ES-I3 (cell line): ENCODE results near the gene CCBE1.
"Not testable (repeated sequence)": the region's sequence is repeated elsewhere in the genome, so short reads cannot be mapped to it uniquely, and the experiment has no call there.

Source experiments
- H3K36me3 ChIP-seq: 2 replicates; pipeline ENCODE4 v1.6.1; 2013; ENCODE audit warnings: mild to moderate bottlenecking, low read length, control low read depth, moderate library complexity; ENCODE audit not compliant: insufficient read depth
- H3K4me1 ChIP-seq: 2 replicates; pipeline ENCODE4 v1.6.1; 2013; ENCODE audit warnings: mild to moderate bottlenecking, control low read depth, low read length; ENCODE audit not compliant: insufficient read depth
- H3K9ac ChIP-seq: 2 replicates; pipeline ENCODE4 v1.6.1; 2013; ENCODE audit warnings: low read depth, mild to moderate bottlenecking, low read length, moderate library complexity
- H3K9me3 ChIP-seq: 2 replicates; pipeline ENCODE4 v1.6.1; 2013; ENCODE audit warnings: mild to moderate bottlenecking, low read length, moderate library complexity; ENCODE audit not compliant: control insufficient read depth, insufficient read depth

CCBE1 gene

DNA sequence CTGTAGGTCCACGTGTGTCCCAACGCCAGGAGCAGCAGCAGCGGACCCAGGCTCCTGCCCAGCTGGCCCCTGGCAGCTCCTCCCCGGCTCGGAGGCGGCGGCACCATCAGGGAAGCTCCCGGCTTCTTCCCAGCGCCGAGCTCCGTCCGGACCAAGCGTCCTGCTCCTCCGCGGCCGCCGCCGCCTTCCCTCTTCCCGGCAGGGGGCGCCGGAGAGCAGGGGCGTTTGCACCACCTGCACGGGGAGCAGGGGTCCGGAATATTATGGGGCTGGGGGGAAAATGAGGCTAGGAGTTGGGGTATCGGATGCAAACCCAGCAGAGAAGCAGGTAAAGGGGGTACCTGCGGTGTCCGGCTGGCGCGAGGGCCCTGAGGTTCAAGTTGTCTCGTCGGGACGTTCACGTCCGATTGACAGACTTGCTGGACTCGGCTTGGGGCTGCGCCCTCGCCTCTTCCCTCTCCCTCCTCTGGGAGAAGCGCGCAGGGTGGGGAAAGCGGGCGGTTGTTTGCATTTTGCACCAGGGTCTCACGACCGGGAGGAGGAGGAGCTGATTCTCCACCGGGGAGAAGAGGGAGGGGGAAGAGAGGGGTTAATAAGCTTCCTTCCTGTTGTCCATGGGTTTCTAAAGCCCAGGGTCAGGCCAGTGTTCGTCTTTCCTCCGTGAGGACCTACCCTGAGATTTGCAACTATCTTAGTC, at the start of gene CCBE1:
Gene CCBE1, minus strand, starts transcription at position 188 of the 697 bp plus-strand sequence.
- Histone ChIP-seq H3K9me3 (no peaks in the 10 kb centered on the region), H3K4me1 (peaks cover 12% of the 10 kb centered on the region), H3K9ac (peak within 1 kb of the TSS; percentile 58), H3K36me3 (no peaks in the 10 kb centered on the region)

DNA sequence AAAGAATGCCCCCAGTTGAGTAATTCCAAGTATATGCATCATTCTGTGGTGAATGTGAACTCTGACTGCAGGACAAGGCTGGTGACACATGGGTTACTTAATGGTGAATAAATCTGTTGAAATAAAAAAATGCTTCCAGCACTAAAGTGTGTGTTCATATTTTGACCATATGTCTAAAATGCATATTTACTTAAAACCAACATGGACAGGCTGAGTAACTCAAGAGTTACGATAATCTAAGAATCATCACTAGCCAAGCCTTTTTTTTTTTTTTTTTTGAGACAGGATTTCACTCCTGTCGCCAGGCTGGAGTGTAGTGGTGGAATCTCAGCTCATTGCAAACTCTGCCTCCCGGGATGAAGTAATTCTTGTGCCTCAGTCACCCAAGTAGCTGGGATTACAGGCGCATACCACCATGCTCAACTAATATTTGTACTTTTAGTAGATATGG, 47.1 kb upstream of the CCBE1 start:
- H3K9me3 ChIP-seq: no peaks in the 10 kb centered on the region
- no peaks in the 10 kb centered on the region for H3K36me3 ChIP-seq
- H3K9ac ChIP-seq: no peak overlapping the region
- H3K4me1 ChIP-seq: no peaks in the 10 kb centered on the region

DNA sequence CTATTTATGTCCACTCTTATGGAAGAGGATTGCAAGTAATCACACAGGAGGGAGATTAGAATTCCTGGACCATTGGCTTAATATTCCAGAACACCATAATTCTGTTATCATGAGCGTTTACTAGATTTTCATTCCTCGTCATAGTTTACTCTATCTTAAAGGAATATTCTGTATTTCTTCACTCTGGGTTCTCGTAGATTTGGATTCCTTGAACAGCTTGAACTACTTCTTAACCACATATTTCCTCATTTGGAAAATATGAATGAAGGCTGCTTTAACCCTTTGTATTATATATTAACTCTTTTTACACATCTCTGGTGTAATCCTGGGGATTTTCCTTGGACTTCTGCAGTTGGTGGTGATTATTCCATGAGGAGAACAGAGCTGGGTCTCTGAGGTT, 46.3 kb upstream of the CCBE1 start:
- no peaks in the 10 kb centered on the region for H3K4me1 ChIP-seq
- H3K9ac ChIP-seq: no peak overlapping the region
- no peaks in the 10 kb centered on the region for H3K9me3 ChIP-seq
- no peaks in the 10 kb centered on the region for H3K36me3 ChIP-seq

DNA sequence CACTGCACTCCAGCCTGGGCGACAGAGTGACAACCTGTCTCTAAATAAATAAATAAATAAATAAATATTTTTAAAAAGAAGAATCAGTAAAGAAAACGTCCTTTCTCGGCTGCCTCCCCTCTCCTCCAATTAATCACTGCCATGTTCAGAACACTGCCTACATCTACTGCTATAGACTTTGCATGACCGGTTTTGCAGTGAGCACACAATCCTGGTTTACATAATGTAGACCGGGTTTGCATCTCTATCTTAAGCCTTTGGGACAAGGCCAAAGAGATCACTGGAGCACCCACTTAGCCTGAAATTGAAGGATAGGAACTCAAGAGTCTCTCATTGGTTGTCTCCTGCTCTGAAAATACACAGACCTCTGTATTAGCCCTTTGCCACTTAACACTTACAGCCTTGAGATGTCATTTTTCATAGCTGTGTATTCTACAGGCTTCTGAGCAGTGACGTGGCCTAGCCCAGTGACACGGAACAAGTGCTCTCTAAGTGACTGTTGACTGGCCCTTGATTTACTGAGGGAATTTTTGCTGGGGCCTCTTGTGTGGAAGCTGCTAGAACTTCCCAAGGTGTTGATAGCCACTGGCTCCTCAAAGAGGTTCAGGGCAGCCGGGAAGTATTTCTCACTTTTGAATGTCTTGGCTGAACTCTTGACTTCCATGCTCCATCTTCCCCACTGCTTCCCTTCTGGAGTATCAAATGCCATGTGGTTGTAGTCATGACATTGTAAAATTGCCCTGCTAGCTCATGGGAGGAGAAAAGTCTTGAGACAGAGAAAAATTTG, 45.3 kb upstream of the CCBE1 start:
- Histone ChIP-seq H3K36me3 (no peaks in the 10 kb centered on the region), H3K9me3 (no peaks in the 10 kb centered on the region), H3K9ac (no peak overlapping the region), H3K4me1 (no peaks in the 10 kb centered on the region)

DNA sequence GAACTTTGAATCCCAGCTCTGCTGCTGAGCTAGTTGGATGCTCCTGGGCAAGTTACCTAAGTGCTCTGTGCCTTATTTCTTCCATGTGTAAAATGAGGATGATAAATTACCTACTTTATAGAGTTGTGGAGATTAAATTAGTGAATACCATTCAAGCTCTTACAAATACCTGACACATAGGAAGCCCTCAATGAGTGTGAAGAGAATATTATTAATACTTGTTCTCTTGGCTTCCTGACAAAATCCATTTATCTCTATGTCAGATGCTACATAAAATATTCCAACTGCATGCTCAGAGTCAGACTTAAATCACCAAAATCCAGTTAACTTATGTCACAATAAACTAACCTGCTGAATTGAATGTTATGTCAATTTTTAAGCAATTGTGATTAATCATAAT, 42.9 kb upstream of the CCBE1 start:
- Histone ChIP-seq H3K36me3 (no peaks in the 10 kb centered on the region), H3K9ac (no peak overlapping the region), H3K4me1 (no peaks in the 10 kb centered on the region), H3K9me3 (no peaks in the 10 kb centered on the region)

DNA sequence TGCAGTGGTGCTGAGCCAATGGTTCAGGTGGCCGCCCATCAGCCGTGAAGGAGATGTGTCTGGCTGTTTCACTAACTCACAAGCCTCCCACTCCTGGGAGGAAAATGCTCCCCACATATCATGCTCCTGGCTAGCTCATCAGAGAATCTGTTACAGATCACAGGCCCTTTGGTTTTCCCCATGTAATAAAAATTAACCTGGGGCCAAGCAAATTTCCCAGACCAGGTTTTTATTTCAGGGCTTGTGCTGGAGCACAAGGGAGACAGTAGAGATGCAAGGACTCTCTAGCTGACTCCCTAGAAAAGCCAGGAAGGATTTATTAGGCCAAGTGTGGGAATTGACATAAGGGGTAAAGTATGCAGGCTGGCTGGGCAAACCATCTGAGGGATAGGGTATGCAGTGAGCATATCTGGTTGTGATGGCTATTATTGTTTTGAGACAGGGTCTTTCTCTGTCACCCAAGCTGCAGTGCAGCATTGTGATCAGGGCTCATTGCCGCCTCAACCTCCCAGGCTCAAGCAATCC, 40.6 kb upstream of the CCBE1 start:
- Histone ChIP-seq H3K9me3 (no peaks in the 10 kb centered on the region), H3K4me1 (no peaks in the 10 kb centered on the region), H3K9ac (no peak overlapping the region), H3K36me3 (no peaks in the 10 kb centered on the region)

DNA sequence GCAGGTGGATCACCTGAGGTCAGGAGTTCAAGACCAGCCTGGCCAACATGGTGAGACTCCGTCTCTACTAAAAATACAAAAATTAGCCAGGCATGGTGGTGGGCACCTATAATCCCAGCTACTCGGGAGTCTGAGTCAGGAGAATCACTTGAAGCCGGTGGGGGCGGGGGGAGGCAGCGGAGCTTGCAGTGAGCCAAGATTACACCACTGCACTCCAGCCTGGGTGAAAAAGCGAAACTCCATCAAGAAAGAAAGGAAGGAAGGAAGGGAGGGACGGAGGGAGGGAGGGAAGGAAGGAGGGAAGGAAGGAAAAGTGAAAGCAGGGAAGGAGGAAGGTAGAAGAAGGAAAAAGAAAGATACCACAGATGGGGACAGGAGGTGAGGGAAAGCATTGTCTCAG, 40.1 kb upstream of the CCBE1 start:
- H3K9me3 ChIP-seq, H3K9ac ChIP-seq, H3K36me3 ChIP-seq, H3K4me1 ChIP-seq: not testable (repeated sequence)

DNA sequence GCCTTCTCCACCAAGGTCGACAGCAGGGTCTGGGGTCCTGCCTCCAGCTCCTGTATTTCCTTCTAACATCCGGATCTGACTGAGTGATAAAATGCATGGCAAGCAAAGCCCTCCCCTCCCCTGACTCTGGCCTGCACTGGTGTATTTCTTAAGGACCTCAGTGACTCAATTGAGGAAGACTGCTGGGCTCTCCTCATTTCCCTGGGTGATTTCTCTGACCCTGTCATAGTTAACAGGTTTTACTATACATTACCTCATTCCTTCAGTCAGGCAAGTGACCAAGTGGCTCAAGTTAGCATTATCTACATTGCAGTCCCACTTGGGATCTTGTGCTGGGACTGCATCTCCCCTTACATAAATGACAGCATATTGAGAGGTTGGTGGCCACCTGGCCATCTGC, 38.8 kb upstream of the CCBE1 start:
- no peaks in the 10 kb centered on the region for H3K36me3 ChIP-seq
- no peak overlapping the region for H3K9ac ChIP-seq
- H3K4me1 ChIP-seq: no peaks in the 10 kb centered on the region
- H3K9me3 ChIP-seq: no peaks in the 10 kb centered on the region

DNA sequence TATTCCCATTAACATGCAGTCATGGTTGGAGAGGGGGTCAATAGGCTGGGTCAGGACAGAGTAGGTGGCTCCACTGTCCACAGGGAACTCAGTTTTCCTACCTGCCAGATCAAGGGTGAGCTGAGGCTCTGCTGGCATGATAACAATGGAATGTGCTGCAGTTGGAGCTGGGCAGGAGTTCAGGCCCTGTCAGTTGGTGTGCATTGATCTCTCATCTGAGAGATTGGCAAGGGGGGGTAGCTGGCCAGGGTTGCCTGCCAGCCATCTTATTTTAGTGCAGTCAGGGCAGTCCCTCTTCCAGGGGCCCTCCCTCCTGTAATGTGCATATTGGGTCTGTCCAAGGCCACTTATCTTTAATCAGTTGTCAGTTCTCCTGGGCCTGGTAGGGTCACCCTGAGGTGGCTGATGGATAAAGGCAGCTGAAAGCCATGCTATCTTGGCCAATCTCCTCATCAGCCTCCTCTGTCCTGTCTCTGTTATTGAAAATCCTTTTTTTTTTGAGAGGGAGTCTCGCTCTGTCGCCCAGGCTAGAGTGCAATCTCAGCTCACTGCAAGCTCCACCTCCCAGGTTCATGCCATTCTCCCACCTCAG, 38.1 kb upstream of the CCBE1 start:
- no peaks in the 10 kb centered on the region for H3K36me3 ChIP-seq

DNA sequence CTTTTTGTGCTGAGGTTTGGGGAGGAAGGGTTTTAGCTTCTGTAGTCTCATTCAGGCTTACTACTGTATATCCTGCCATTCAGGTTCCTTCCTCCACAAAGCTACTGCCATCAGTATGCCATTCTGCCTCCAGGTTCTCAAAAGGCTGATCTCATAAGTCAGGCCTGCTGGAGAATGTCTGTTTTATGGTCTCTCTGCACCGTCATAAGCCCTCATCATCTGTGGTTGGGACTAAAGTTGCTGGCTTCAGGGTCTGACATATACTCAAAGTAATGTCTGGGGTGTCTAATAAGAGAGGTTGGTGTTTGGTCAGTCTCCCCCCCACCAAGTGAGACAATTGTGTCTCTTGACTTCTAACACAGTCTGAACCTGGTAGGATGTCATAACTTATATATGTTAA, 36.2 kb upstream of the CCBE1 start:
- no peaks in the 10 kb centered on the region for H3K4me1 ChIP-seq
- no peak overlapping the region for H3K9ac ChIP-seq
- no peaks in the 10 kb centered on the region for H3K9me3 ChIP-seq
- no peaks in the 10 kb centered on the region for H3K36me3 ChIP-seq

More for the DNA sequence above, 38.1 kb upstream of the CCBE1 start:
- no peaks in the 10 kb centered on the region for H3K9me3 ChIP-seq
- no peaks in the 10 kb centered on the region for H3K4me1 ChIP-seq
- no peak overlapping the region for H3K9ac ChIP-seq

DNA sequence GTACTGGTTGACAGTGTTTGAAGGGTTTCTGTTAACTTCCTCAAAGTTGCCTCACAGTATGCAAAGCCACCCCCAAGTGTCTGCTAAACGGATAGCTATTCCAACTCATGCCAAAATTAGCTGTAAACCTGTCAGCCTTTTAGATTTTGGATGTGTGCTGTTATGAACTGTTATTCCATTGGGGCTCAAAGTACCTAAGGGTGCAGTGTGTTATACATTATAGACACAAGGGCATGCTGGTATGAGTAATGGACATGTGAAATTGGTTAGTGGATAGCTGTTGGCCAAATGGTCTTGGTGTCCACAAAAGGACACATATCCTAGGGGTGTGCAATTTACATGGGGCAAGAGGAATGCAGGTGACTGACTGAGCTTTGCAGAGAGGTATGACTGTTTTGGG, 33.7 kb upstream of the CCBE1 start:
- H3K4me1 ChIP-seq: no peaks in the 10 kb centered on the region
- no peaks in the 10 kb centered on the region for H3K36me3 ChIP-seq
- H3K9me3 ChIP-seq: no peaks in the 10 kb centered on the region
- H3K9ac ChIP-seq: no peak overlapping the region

DNA sequence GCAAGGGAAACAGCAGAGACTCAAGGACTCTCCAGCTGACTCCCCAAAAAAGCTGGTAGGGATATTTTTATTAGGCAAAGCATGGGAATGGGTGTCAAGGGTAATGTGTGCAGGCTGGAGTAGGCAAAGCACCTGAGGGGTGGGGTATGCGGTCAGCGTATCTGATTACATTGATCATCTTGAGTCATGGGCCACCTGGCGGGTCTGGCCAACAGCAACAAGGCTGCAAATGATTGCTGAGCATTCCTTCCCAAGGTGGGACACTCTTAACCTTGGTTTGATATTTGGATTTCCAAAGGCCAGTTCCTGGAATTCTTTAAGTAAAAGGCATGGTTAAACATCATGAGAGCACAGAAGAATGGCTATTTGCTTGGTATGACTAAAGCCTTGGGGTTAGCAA, 32.6 kb upstream of the CCBE1 start:
- no peak overlapping the region for H3K9ac ChIP-seq
- H3K9me3 ChIP-seq: no peaks in the 10 kb centered on the region
- no peaks in the 10 kb centered on the region for H3K36me3 ChIP-seq
- H3K4me1 ChIP-seq: no peaks in the 10 kb centered on the region

DNA sequence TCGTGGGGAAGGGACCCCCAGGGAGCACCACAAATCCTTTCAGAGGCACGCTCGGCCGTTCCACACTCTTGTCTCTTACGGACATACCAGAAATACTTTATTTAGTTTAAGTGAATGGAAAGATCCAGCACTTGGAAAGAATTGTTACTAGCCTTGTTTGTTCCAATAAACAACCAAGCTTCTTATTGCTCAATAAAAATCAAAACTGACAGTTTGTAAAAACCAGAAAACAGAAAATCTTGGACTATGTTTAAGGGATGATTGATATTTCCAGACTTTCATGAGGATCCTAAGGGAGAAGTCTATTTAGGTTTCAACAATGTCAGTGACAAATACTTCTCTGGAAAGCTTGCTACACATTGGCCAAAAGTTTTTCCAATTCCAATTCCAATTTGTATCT, 31.6 kb upstream of the CCBE1 start:
- H3K9me3 ChIP-seq: no peaks in the 10 kb centered on the region
- no peaks in the 10 kb centered on the region for H3K4me1 ChIP-seq
- no peak overlapping the region for H3K9ac ChIP-seq
- H3K36me3 ChIP-seq: no peaks in the 10 kb centered on the region

DNA sequence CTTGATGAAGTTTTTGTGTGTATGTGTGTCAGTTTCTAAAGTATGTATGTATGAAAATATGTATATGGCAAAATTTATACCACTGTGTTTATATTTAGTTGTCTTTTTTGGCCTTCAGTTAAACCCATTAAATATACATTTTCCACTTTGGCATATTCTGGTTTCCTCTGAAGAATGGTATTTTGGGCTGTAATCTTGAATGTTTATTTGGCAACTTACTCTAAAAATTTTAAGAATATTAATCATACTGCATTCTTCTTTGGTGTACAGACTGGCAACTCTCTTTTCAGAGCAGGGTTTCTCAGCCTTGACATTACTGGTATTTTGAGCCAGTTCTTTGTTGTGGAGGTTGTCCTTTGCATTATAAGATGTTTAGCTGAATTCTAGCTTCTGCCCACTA, 27.9 kb upstream of the CCBE1 start:
- no peaks in the 10 kb centered on the region for H3K4me1 ChIP-seq
- H3K9ac ChIP-seq: no peak overlapping the region
- H3K9me3 ChIP-seq: peaks cover 4% of the 10 kb centered on the region; the same call in 1 of the 2 replicates
- H3K36me3 ChIP-seq: no peaks in the 10 kb centered on the region

DNA sequence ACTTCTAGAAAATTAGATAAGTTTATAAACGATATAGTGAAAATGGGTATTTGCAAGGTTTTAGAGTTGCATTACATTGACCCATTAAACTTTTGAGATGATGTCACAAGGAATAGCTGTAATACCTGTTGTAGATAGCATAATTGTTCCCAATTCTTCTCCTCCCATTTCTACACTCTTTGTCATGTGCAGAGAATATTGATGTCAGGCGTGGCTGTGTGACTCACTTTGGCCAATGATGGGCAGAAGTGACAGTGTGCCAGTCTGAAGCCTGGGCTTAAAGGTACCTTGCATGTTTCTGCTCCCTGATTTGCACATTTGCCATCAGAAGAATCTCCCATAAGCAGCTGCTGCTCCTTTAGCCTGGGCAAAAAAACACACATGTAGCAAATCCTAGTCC, 26.9 kb upstream of the CCBE1 start:
- H3K4me1 ChIP-seq: no peaks in the 10 kb centered on the region
- no peaks in the 10 kb centered on the region for H3K36me3 ChIP-seq
- H3K9me3 ChIP-seq: peaks cover 4% of the 10 kb centered on the region; the same call in 1 of the 2 replicates
- no peak overlapping the region for H3K9ac ChIP-seq
